Calu3 (cell line): ENCODE results near the gene MSI2. TPM values are rescaled to one million over a fixed set of nuclear protein-coding genes. Genes with fewer than 3 reads are reported as not detected.

Experiments used
- BruUV-seq: library from RNA; stranded (reverse); fragments of 400-500 nt; replicated peaks from 2 replicates; lab custom pipeline; 2021; lab: Mats Ljungman, UMichigan
- CTCF ChIA-PET: fragments of 300-600 bp; sonication (Branson Sonifier 250); formaldehyde crosslinking; loops from one replicate; lab custom pipeline; 2022; ENCODE audit warnings: antibody characterized with exemption; lab: Charles Lee
- DNase-seq: peaks from one replicate; pipeline ENCODE4 v3.0.0; 2022
- H3K27ac Mint-ChIP-seq: one replicate; pipeline ENCODE4 v1.8.0; 2022; ENCODE audit warnings: mixed read lengths; ENCODE audit not compliant: unreplicated experiment
- H3K27me3 Mint-ChIP-seq: one replicate; pipeline ENCODE4 v1.8.0; 2022; ENCODE audit warnings: mixed read lengths; ENCODE audit not compliant: unreplicated experiment
- H3K36me3 Mint-ChIP-seq: one replicate; pipeline ENCODE4 v1.8.0; 2022; ENCODE audit warnings: mild to moderate bottlenecking, moderate library complexity, mixed read lengths; ENCODE audit not compliant: insufficient read depth, unreplicated experiment
- H3K4me1 Mint-ChIP-seq: one replicate; pipeline ENCODE4 v1.8.0; 2022; ENCODE audit warnings: mild to moderate bottlenecking, low read depth, mixed read lengths; ENCODE audit not compliant: unreplicated experiment
- H3K4me3 Mint-ChIP-seq: one replicate; pipeline ENCODE4 v1.8.0; 2022; ENCODE audit warnings: mild to moderate bottlenecking, low read depth, moderate library complexity, mixed read lengths; ENCODE audit not compliant: unreplicated experiment
- H3K9me3 Mint-ChIP-seq: one replicate; pipeline ENCODE4 v1.8.0; 2022; ENCODE audit warnings: low read depth, mixed read lengths; ENCODE audit not compliant: unreplicated experiment
- CTCF ChIP-seq: fragments of 200-600 bp; IDR thresholded peaks from one replicate; pipeline ENCODE4 v1.8.0; 2022; ENCODE audit warnings: antibody characterized with exemption; ENCODE audit not compliant: unreplicated experiment
- intact Hi-C: fragments of 100-400 bp; cut with micrococcal nuclease; formaldehyde crosslinking; loops from one replicate; pipeline ENCODE4 v1.10.0; 2022; ENCODE audit not compliant: unreplicated experiment
- total RNA-seq: library from RNA; stranded (reverse); gene quantifications from 2 replicates; pipeline ENCODE4 v1.2.3, GENCODE V29; 2022

MSI2 gene
- total RNA-seq, 1 experiment from 2014 or later: 66.4 TPM

- no peaks in the 10 kb centered on the region for H3K9me3 Mint-ChIP-seq
- CTCF ChIA-PET: no interaction called here
- no peaks in the 10 kb centered on the region for H3K27me3 Mint-ChIP-seq
- no peaks in the 10 kb centered on the region for H3K4me1 Mint-ChIP-seq
- no peak overlapping the region for H3K27ac Mint-ChIP-seq
- no peak for TF ChIP-seq CTCF
- no peak for DNase-seq
- H3K4me3 Mint-ChIP-seq: no peak overlapping the region
- intact Hi-C loops: no loop called here
- no peaks in the 10 kb centered on the region for H3K36me3 Mint-ChIP-seq
- BruUV-seq: no TSS peak
These were observed 312.0 kb downstream of the MSI2 start for GRCh38 chr17:57568340-57568739.

- Mint-ChIP-seq H3K36me3 (no peaks in the 10 kb centered on the region), H3K4me3 (no peak overlapping the region), H3K27me3 (no peaks in the 10 kb centered on the region), H3K9me3 (no peaks in the 10 kb centered on the region), H3K4me1 (no peaks in the 10 kb centered on the region), H3K27ac (no peak overlapping the region)
- CTCF ChIA-PET: no interaction called here
- no peak for TF ChIP-seq CTCF
- intact Hi-C loops: no loop called here
- no peak for DNase-seq
- BruUV-seq: no TSS peak
These were observed 312.7 kb downstream of the MSI2 start for GRCh38 chr17:57569021-57569420.

GRCh38 chr17:57569853-57570252 is 313.5 kb downstream of the MSI2 start:
- Mint-ChIP-seq H3K9me3 (no peaks in the 10 kb centered on the region), H3K4me3 (no peak overlapping the region), H3K27me3 (no peaks in the 10 kb centered on the region), H3K36me3 (no peaks in the 10 kb centered on the region), H3K4me1 (no peaks in the 10 kb centered on the region), H3K27ac (no peak overlapping the region)
- BruUV-seq: no TSS peak
- DNase-seq: no peak
- no peak for TF ChIP-seq CTCF
- CTCF ChIA-PET: no interaction called here
- intact Hi-C loops: no loop called here

- Mint-ChIP-seq H3K9me3 (no peaks in the 10 kb centered on the region), H3K27me3 (no peaks in the 10 kb centered on the region), H3K36me3 (no peaks in the 10 kb centered on the region), H3K27ac (no peak overlapping the region), H3K4me1 (no peaks in the 10 kb centered on the region), H3K4me3 (no peak overlapping the region)
- intact Hi-C loops: no loop called here
- no TSS peak for BruUV-seq
- CTCF ChIA-PET: no interaction called here
- no peak for TF ChIP-seq CTCF
- no peak for DNase-seq
These were observed 314.5 kb downstream of the MSI2 start for GRCh38 chr17:57570724-57571344.
